Gastrocnemius medialis (tissue), 4 donors: Measurements from ENCODE around the gene SLC1A1. TPM values are rescaled to one million over a fixed set of nuclear protein-coding genes. Genes with fewer than 3 reads are reported as not detected.

Source experiments
- ATAC-seq, 2 donors: fragments of 150-250 bp; one replicate each; pipeline ENCODE4 v1.9.1; 2016
- DNase-seq, 2 donors: peaks; one replicate each; pipeline ENCODE4 v3.0.0-alpha.2; 2019
- H3K27ac ChIP-seq, 4 donors: fragments of 200-600 bp; sonication (generic); 1 replicate in 1 of 4; 2 replicates in 3 of 4; pipeline ENCODE4 v1.5.1; 2016 to 2018; ENCODE audit warnings: mild to moderate bottlenecking in 2 of 4, moderate library complexity in 1 of 4
- H3K27me3 ChIP-seq, 3 donors: fragments of 200-600 bp; sonication (generic) in 2 of 3; 1 replicate in 1 of 3; 2 replicates in 2 of 3; pipeline versions ENCODE4 v1.5.1 to v1.6.0; 2016 to 2019; ENCODE audit warnings: mild to moderate bottlenecking in 1 of 3, moderate library complexity in 1 of 3
- H3K36me3 ChIP-seq, 2 donors: fragments of 200-600 bp; sonication (generic) in 1 of 2; one replicate each; pipeline ENCODE4 v1.5.1; 2017 to 2018
- H3K4me1 ChIP-seq, 2 donors: fragments of 200-600 bp; sonication (generic) in 1 of 2; one replicate each; pipeline ENCODE4 v1.5.1; 2016 to 2017; ENCODE audit warnings: mild to moderate bottlenecking in 2 of 2
- H3K4me3 ChIP-seq, 4 donors: fragments of 200-600 bp; sonication (generic) in 3 of 4; 1 replicate in 1 of 4; 2 replicates in 3 of 4; pipeline ENCODE4 v1.5.1; 2016 to 2019; ENCODE audit warnings: mild to moderate bottlenecking in 2 of 4
- H3K9me3 ChIP-seq, 3 donors: fragments of 200-600 bp; sonication (generic) in 2 of 3; 1 replicate in 1 of 3; 2 replicates in 2 of 3; pipeline ENCODE4 v1.5.1; 2016 to 2019
- CTCF ChIP-seq, 5 experiments: fragments of 450-650 bp in 3 of 5; fragments of 200-600 bp in 2 of 5; sonication (generic) in 2 of 5; IDR thresholded peaks in 4 of 5; conservative IDR thresholded peaks in 1 of 5; 1 replicate in 4 of 5; 2 replicates in 1 of 5; pipeline ENCODE4 v1.5.1; 2016 to 2019; ENCODE audit warnings: antibody characterized with exemption in 5 of 5, mild to moderate bottlenecking in 3 of 5, moderate library complexity in 3 of 5
- POLR2A ChIP-seq, 2 donors: fragments of 450-650 bp; IDR thresholded peaks; one replicate each; pipeline ENCODE4 v1.6.1; 2017; ENCODE audit warnings: antibody characterized with exemption in 2 of 2, mild to moderate bottlenecking in 2 of 2, moderate library complexity in 2 of 2
- in situ Hi-C, 4 donors: fragments of 200-750 bp; cut with MboI; loops; one replicate each; pipeline versions ENCODE4 v1.15.0 to v1.8.0; 2017; ENCODE audit warnings: low sequenced_read_pairs in 4 of 4
- intact Hi-C: fragments of 100-400 bp; cut with DNase I; formaldehyde crosslinking; loops from one replicate; pipeline ENCODE4 v1.15.1; 2023; ENCODE audit warnings: low total_unique reads
- total RNA-seq, 4 donors: library from RNA; depleted of rRNA; stranded (reverse); fragments of >200 nt; gene quantifications; one replicate each; pipeline versions ENCODE4 v1.1.0 to v1.2.3, GENCODE V29; 2016

The SLC1A1 gene
- total RNA-seq, 4 donors from 2014 or later: 1.2 to 2.2 (median 1.6) TPM

- TF ChIP-seq POLR2A (IDR thresholded peaks at IDR 0.05): no peak
- TF ChIP-seq CTCF (IDR thresholded peaks at IDR 0.05 in 4 of 5, conservative IDR thresholded peaks at IDR 0.05 in 1 of 5): no peak
- no peaks in the 10 kb centered on the region for H3K36me3 ChIP-seq
- DNase-seq: no peak
- no peaks in the 10 kb centered on the region for H3K9me3 ChIP-seq
- ATAC-seq: no peak
- no peak overlapping the region for H3K4me3 ChIP-seq
- no peaks in the 10 kb centered on the region for H3K4me1 ChIP-seq
- in situ Hi-C loops: no loop called here
- intact Hi-C loops: no loop called here
- H3K27ac ChIP-seq: no peak overlapping the region
- no peaks in the 10 kb centered on the region for H3K27me3 ChIP-seq
Measured at GRCh38 chr9:4508907-4509589, 18.8 kb downstream of the SLC1A1 start.

- in situ Hi-C loops: no loop called here
- Histone ChIP-seq H3K27me3 (no peaks in the 10 kb centered on the region), H3K4me3 (no peak overlapping the region)
Measured at GRCh38 chr9:4509590-4509984, 19.3 kb downstream of the SLC1A1 start.

GRCh38 chr9:4510546-4511322 is 20.5 kb downstream of the SLC1A1 start:
- DNase-seq: no peak
- Histone ChIP-seq H3K36me3 (no peaks in the 10 kb centered on the region), H3K4me1 (no peaks in the 10 kb centered on the region), H3K4me3 (no peak overlapping the region), H3K9me3 (no peaks in the 10 kb centered on the region), H3K27ac (no peak overlapping the region), H3K27me3 (no peaks in the 10 kb centered on the region)
- ATAC-seq: no peak
- intact Hi-C loops (no loop called here), in situ Hi-C loops (no loop called here)
- TF ChIP-seq POLR2A (IDR thresholded peaks at IDR 0.05) (no peak), CTCF (IDR thresholded peaks at IDR 0.05 in 4 of 5, conservative IDR thresholded peaks at IDR 0.05 in 1 of 5) (no peak)

More at GRCh38 chr9:4509590-4509984, 19.3 kb downstream of the SLC1A1 start:
- H3K9me3 ChIP-seq: no peaks in the 10 kb centered on the region
- no peaks in the 10 kb centered on the region for H3K4me1 ChIP-seq
- no peak for TF ChIP-seq POLR2A (IDR thresholded peaks at IDR 0.05)
- DNase-seq: no peak
- intact Hi-C loops: no loop called here
- ATAC-seq: no peak
- no peak overlapping the region for H3K27ac ChIP-seq
- no peaks in the 10 kb centered on the region for H3K36me3 ChIP-seq

GRCh38 chr9:4514252-4515128 is 24.2 kb downstream of the SLC1A1 start:
- H3K36me3 ChIP-seq: no peaks in the 10 kb centered on the region
- H3K27me3 ChIP-seq: no peaks in the 10 kb centered on the region
- ATAC-seq: no peak
- no peak for DNase-seq
- H3K4me3 ChIP-seq: no peak overlapping the region
- H3K27ac ChIP-seq: no peak overlapping the region
- H3K9me3 ChIP-seq: no peaks in the 10 kb centered on the region
- no peaks in the 10 kb centered on the region for H3K4me1 ChIP-seq
- in situ Hi-C loops: no loop called here
- intact Hi-C loops: no loop called here
- TF ChIP-seq POLR2A (IDR thresholded peaks at IDR 0.05): no peak
- TF ChIP-seq CTCF (IDR thresholded peaks at IDR 0.05 in 4 of 5, conservative IDR thresholded peaks at IDR 0.05 in 1 of 5): no peak

GRCh38 chr9:4515958-4516375 is 25.7 kb downstream of the SLC1A1 start:
- intact Hi-C loops (no loop called here), in situ Hi-C loops (no loop called here)
- H3K27ac ChIP-seq: no peak overlapping the region
- H3K4me1 ChIP-seq: no peaks in the 10 kb centered on the region
- no peak overlapping the region for H3K4me3 ChIP-seq
- H3K36me3 ChIP-seq: no peaks in the 10 kb centered on the region
- TF ChIP-seq POLR2A (IDR thresholded peaks at IDR 0.05): no peak
- TF ChIP-seq CTCF (IDR thresholded peaks at IDR 0.05 in 4 of 5, conservative IDR thresholded peaks at IDR 0.05 in 1 of 5): no peak
- no peaks in the 10 kb centered on the region for H3K27me3 ChIP-seq
- H3K9me3 ChIP-seq: no peaks in the 10 kb centered on the region
- ATAC-seq (no peak), DNase-seq (no peak)
